ENCODE data around the gene HPCAL1.

HPCAL1 gene

GRCh38 chr2:10466801-10467200, 164.1 kb downstream of the HPCAL1 start:
- DNase-seq (ENCODE audit: low spot score): no peak

DNA sequence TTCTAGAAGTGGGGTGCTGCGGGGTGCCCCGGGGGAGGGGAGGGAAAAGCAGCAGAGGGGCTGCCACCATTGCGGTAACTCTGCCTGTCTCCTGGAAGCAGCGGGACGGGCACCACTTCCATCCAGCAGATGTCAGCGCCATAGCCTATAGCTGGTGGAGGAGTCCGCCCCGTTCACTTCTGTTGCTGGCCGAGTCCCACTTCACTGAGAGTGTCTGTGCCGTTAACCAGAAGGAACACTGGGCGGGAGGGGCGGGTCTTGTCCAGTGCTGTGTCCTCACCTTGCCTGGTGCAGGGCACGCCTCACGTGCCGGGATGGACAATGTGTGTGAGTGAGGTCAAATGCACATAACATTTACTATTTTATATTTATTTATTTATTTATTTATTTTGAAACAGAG, 164.7 kb downstream of the HPCAL1 start:
- no peak for DNase-seq (ENCODE audit: low spot score)

GRCh38 chr2:10469301-10469700, 166.6 kb downstream of the HPCAL1 start:
- DNase-seq (ENCODE audit: low spot score): no peak

GRCh38 chr2:10469955-10470608, 167.4 kb downstream of the HPCAL1 start:
- no peak for DNase-seq (ENCODE audit: low spot score)

- no peak for DNase-seq (ENCODE audit: low spot score)
Observed at GRCh38 chr2:10471046-10471571, 168.4 kb downstream of the HPCAL1 start.

GRCh38 chr2:10471955-10472354, 169.3 kb downstream of the HPCAL1 start:
- DNase-seq (ENCODE audit: low spot score): no peak

- DNase-seq (ENCODE audit: low spot score): no peak
Observed at GRCh38 chr2:10473121-10473756, 170.5 kb downstream of the HPCAL1 start.

- no peak for DNase-seq (ENCODE audit: low spot score)
Observed at GRCh38 chr2:10475221-10475722, 172.6 kb downstream of the HPCAL1 start.

GRCh38 chr2:10475811-10476660, 173.3 kb downstream of the HPCAL1 start:
- DNase-seq (ENCODE audit: low spot score): no peak

- DNase-seq (ENCODE audit: low spot score): no peak
Observed at GRCh38 chr2:10476723-10477442, 174.2 kb downstream of the HPCAL1 start.
